HG02678 (cell line): ENCODE results near the gene OAT.

Source experiments
- ATAC-seq: cut with Tn5 transposase; IDR thresholded peaks from one replicate; pipeline ENCODE4 v1.9.1; 2021; ENCODE audit warnings: mild to moderate bottlenecking, moderate library complexity; ENCODE audit not compliant: unreplicated experiment

OAT gene

GRCh38 chr10:124418726-124419501, at the start of gene OAT:
Gene OAT (minus strand): TSS chr10:124418923. CDS start chr10:124412171, 6,752 bp downstream.
- peak; percentile 94 for ATAC-seq

GRCh38 chr10:124467165-124467564, 48.4 kb upstream of the OAT start:
- ATAC-seq: no peak

- ATAC-seq: no peak
These were observed 47.2 kb upstream of the OAT start for GRCh38 chr10:124465777-124466488.

GRCh38 chr10:124465003-124465776, 46.5 kb upstream of the OAT start:
- no peak for ATAC-seq

- no peak for ATAC-seq
These were observed 45.6 kb upstream of the OAT start for GRCh38 chr10:124464028-124464965.

- ATAC-seq: no peak
These were observed 43.6 kb upstream of the OAT start for GRCh38 chr10:124462348-124462695.

- peak; percentile 97 for ATAC-seq
These were observed 43.1 kb upstream of the OAT start, which contains the start of gene LHPP for GRCh38 chr10:124461642-124462347. Gene LHPP (plus strand): TSS chr10:124461823. CDS start chr10:124461863, 40 bp downstream.

GRCh38 chr10:124460144-124460543, 41.4 kb upstream of the OAT start:
- ATAC-seq: no peak

- no peak for ATAC-seq
These were observed 40.7 kb upstream of the OAT start for GRCh38 chr10:124459395-124459794.

- ATAC-seq: no peak
These were observed 40.2 kb upstream of the OAT start for GRCh38 chr10:124458889-124459288.

- no peak for ATAC-seq
These were observed 39.8 kb upstream of the OAT start for GRCh38 chr10:124458473-124458872.

GRCh38 chr10:124455441-124455840, 36.7 kb upstream of the OAT start:
- no peak for ATAC-seq

- ATAC-seq: no peak
These were observed 35.4 kb upstream of the OAT start for GRCh38 chr10:124453960-124454610.

GRCh38 chr10:124451276-124451675, 32.6 kb upstream of the OAT start:
- ATAC-seq: no peak

- ATAC-seq: no peak
These were observed 32.0 kb upstream of the OAT start for GRCh38 chr10:124450783-124451057.

GRCh38 chr10:124450012-124450782, 31.5 kb upstream of the OAT start, which contains the start of gene NKX1-2:
Gene NKX1-2 (minus strand): TSS chr10:124450035. CDS start chr10:124449943, 92 bp downstream.
- ATAC-seq: no peak

- no peak for ATAC-seq
These were observed 30.7 kb upstream of the OAT start for GRCh38 chr10:124449170-124450011.

GRCh38 chr10:124448696-124449169, 30.0 kb upstream of the OAT start:
- no peak for ATAC-seq
